GM12878 (cell line): Measurements from ENCODE around the gene TTC33. TPM values are rescaled to one million over a fixed set of nuclear protein-coding genes. Genes with fewer than 3 reads are reported as not detected.

ENCODE experiments used
- ATAC-seq: fragments of 200-7000 bp; cut with Tn5 transposase; 3 replicates; pipeline ENCODE4 v1.9.1; 2020; ENCODE audit warnings: mild to moderate bottlenecking, moderate library complexity
- BruUV-seq: library from RNA; stranded (reverse); fragments of 400-500 nt; replicated peaks from 2 replicates; lab custom pipeline; 2021; lab: Mats Ljungman, UMichigan
- CTCF ChIA-PET: fragments of 300-600 bp; sonication (Branson Sonifier 250); formaldehyde crosslinking; extraction: SDS; loops from one replicate; lab custom pipeline; 2021; ENCODE audit warnings: inconsistent platforms; lab: Yijun Ruan, JAX
- POLR2A ChIA-PET: fragments of 350-600 bp; formaldehyde crosslinking; extraction: SDS; loops from one replicate; lab custom pipeline; 2021; ENCODE audit warnings: inconsistent platforms; lab: Charles Lee
- RAD21 ChIA-PET: fragments of 300-600 bp; sonication (Branson Sonifier 250); formaldehyde crosslinking; loops from one replicate; lab custom pipeline; 2023; ENCODE audit warnings: antibody characterized with exemption; ENCODE audit not compliant: unreplicated experiment; lab: Charles Lee
- SMC1A ChIA-PET: fragments of 300-600 bp; sonication (Branson Sonifier 250); formaldehyde crosslinking; loops from one replicate; lab custom pipeline; 2023; ENCODE audit not compliant: unreplicated experiment, uncharacterized antibody; lab: Charles Lee
- DNase-seq: peaks from one replicate; pipeline ENCODE4 v3.0.0-alpha.2; 2011; ENCODE audit warnings: low read depth, low spot score
- FAIRE-seq: peaks from 3 replicates; lab custom pipeline; 2011; peaks lifted over from hg19 to GRCh38; lab: Jason Lieb, UNC
- H2AFZ ChIP-seq: 2 replicates; pipeline ENCODE4 v1.6.0; 2011; ENCODE audit warnings: low read depth, low read length, control low read depth; ENCODE audit not compliant: control insufficient read depth
- H3K27ac ChIP-seq: 2 replicates; pipeline ENCODE4 v1.5.1; 2011; ENCODE audit warnings: control low read depth; ENCODE audit not compliant: control insufficient read depth, insufficient read depth
- H3K27me3 ChIP-seq, 2 experiments: replicated peaks in 1 of 2; 2 replicates each; pipeline versions ENCODE4 v1.6.0 to v1.6.1; 2011; ENCODE audit warnings: low read length in 1 of 2; ENCODE audit not compliant: control insufficient read depth in 2 of 2, insufficient read depth in 2 of 2
- H3K36me3 ChIP-seq, 2 experiments: 2 replicates each; pipeline ENCODE4 v1.5.1; 2011; ENCODE audit warnings: low read length in 1 of 2; ENCODE audit not compliant: control insufficient read depth in 2 of 2, insufficient read depth in 2 of 2
- H3K4me1 ChIP-seq: 2 replicates; pipeline ENCODE4 v1.6.1; 2011; ENCODE audit warnings: mild to moderate bottlenecking, low read length, moderate library complexity, mixed read lengths; ENCODE audit not compliant: control insufficient read depth, insufficient read depth
- H3K4me2 ChIP-seq: 2 replicates; pipeline ENCODE4 v1.6.0; 2011; ENCODE audit warnings: control low read depth; ENCODE audit not compliant: control insufficient read depth, insufficient read depth
- H3K4me3 ChIP-seq: fragments of 200-600 bp; sonication (generic); 2 replicates; pipeline ENCODE4 v1.5.1; 2016
- H3K79me2 ChIP-seq: 2 replicates; pipeline ENCODE4 v1.6.0; 2011; ENCODE audit warnings: low read length; ENCODE audit not compliant: control insufficient read depth, insufficient read depth
- H3K9ac ChIP-seq: 2 replicates; pipeline ENCODE4 v1.8.0; 2011; ENCODE audit warnings: low read length, control low read depth, mixed read lengths; ENCODE audit not compliant: control insufficient read depth, insufficient read depth
- H3K9me3 ChIP-seq: replicated peaks from 3 replicates; pipeline ENCODE4 v1.5.1; 2011; ENCODE audit warnings: mild to moderate bottlenecking, low read length; ENCODE audit not compliant: control insufficient read depth, insufficient read depth
- H4K20me1 ChIP-seq: 2 replicates; pipeline ENCODE4 v1.6.0; 2011; ENCODE audit not compliant: control insufficient read depth, insufficient read depth
- ATF3 ChIP-seq: IDR thresholded peaks from 2 replicates; pipeline ENCODE4 v1.6.1; 2011; ENCODE audit warnings: low read depth, mild to moderate bottlenecking, low read length, moderate library complexity, borderline replicate concordance; ENCODE audit errors: extremely low read depth
- BCL3 ChIP-seq: IDR thresholded peaks from 2 replicates; pipeline ENCODE4 v1.6.1; 2011; ENCODE audit warnings: borderline replicate concordance, low read depth, mild to moderate bottlenecking, moderate library complexity, low read length; ENCODE audit not compliant: insufficient read depth, poor library complexity, severe bottlenecking
- BHLHE40 ChIP-seq, 2 experiments: fragments of 450-650 bp in 1 of 2; IDR thresholded peaks; 2 replicates each; pipeline ENCODE4 v1.6.1; 2011 to 2017; ENCODE audit warnings: low read depth in 2 of 2, borderline replicate concordance in 1 of 2, improper control_type of control experiment in 1 of 2, low read length in 1 of 2, mild to moderate bottlenecking in 1 of 2
- BMI1 ChIP-seq: fragments of 450-650 bp; IDR thresholded peaks from 2 replicates; pipeline ENCODE4 v1.6.1; 2016; ENCODE audit warnings: mild to moderate bottlenecking, moderate library complexity, borderline replicate concordance
- CHD1 ChIP-seq: IDR thresholded peaks from 2 replicates; pipeline ENCODE4 v1.6.1; 2012; ENCODE audit warnings: low read depth, low read length, improper control_type of control experiment
- FOXK2 ChIP-seq: fragments of 450-650 bp; IDR thresholded peaks from 2 replicates; pipeline ENCODE4 v1.6.1; 2017; ENCODE audit warnings: mild to moderate bottlenecking, moderate library complexity
- HDAC2 ChIP-seq: fragments of 200-600 bp; sonication (generic); IDR thresholded peaks from 2 replicates; pipeline ENCODE4 v1.6.1; 2017
- HSF1 ChIP-seq: fragments of 150-350 bp; IDR thresholded peaks from 2 replicates; pipeline ENCODE4 v1.6.1; 2014; ENCODE audit warnings: mild to moderate bottlenecking, low read depth, low read length
- IKZF2 ChIP-seq, 2 experiments: fragments of 450-650 bp; IDR thresholded peaks; 2 replicates each; pipeline ENCODE4 v1.6.1; 2017; ENCODE audit warnings: mild to moderate bottlenecking in 2 of 2, moderate library complexity in 2 of 2
- IRF4 ChIP-seq: IDR thresholded peaks from 2 replicates; pipeline ENCODE4 v1.6.1; 2011; ENCODE audit warnings: low read depth, low read length
- KLF5 ChIP-seq: fragments of 450-650 bp; IDR thresholded peaks from 2 replicates; pipeline ENCODE4 v1.6.1; 2014; ENCODE audit warnings: mild to moderate bottlenecking; ENCODE audit not compliant: partially characterized antibody
- MAX ChIP-seq: IDR thresholded peaks from 2 replicates; pipeline ENCODE4 v1.6.1; 2012; ENCODE audit warnings: low read depth, low read length, improper control_type of control experiment
- MEF2B ChIP-seq: fragments of 450-650 bp; IDR thresholded peaks from 2 replicates; pipeline ENCODE4 v1.6.1; 2018; ENCODE audit warnings: mild to moderate bottlenecking, moderate library complexity; ENCODE audit not compliant: partially characterized antibody, poor library complexity, severe bottlenecking
- NRF1 ChIP-seq: conservative IDR thresholded peaks from 2 replicates; pipeline ENCODE4 v1.6.1; 2011; ENCODE audit warnings: mild to moderate bottlenecking, low read depth, low read length, improper control_type of control experiment
- POU2F2 ChIP-seq: IDR thresholded peaks from 3 replicates; pipeline ENCODE4 v1.6.1; 2011; ENCODE audit warnings: low read depth, mild to moderate bottlenecking, low read length, borderline replicate concordance
- RAD21 ChIP-seq: IDR thresholded peaks from 2 replicates; pipeline ENCODE4 v1.6.1; 2011; ENCODE audit warnings: mild to moderate bottlenecking, low read depth, low read length, moderate library complexity; ENCODE audit not compliant: insufficient read depth
- RAD51 ChIP-seq: fragments of 450-650 bp; IDR thresholded peaks from 2 replicates; pipeline ENCODE4 v1.6.1; 2016; ENCODE audit warnings: moderate library complexity, mild to moderate bottlenecking, inconsistent platforms
- STAT1 ChIP-seq: fragments of 450-650 bp; conservative IDR thresholded peaks from 2 replicates; pipeline ENCODE4 v1.6.1; 2014; ENCODE audit warnings: antibody characterized with exemption, mild to moderate bottlenecking
- TCF12 ChIP-seq: IDR thresholded peaks from 2 replicates; pipeline ENCODE4 v1.6.1; 2011; ENCODE audit warnings: low read depth, mild to moderate bottlenecking, low read length
- ZBED1 ChIP-seq: IDR thresholded peaks from 2 replicates; pipeline ENCODE4 v1.6.1; 2016; ENCODE audit warnings: borderline replicate concordance
- WGBS: methylation state at CpG from one replicate; pipeline ENCODE4 v1.1.6; 2016; ENCODE audit warnings: low lambda C conversion rate; ENCODE audit not compliant: insufficient replicate concordance, insufficient coverage; ENCODE audit errors: missing lambda C conversion rate; 5-methylcytosine and 5-hydroxymethylcytosine counted together
- in situ Hi-C: fragments of 300-500 bp; cut with MboI; formaldehyde crosslinking; loops from 9 replicates; pipeline ENCODE4 v1.14.3; 2018; ENCODE audit warnings: mixed read lengths
- intact Hi-C: fragments of 100-400 bp; cut with micrococcal nuclease; formaldehyde crosslinking; loops from one replicate; pipeline ENCODE4 v1.14.2; 2022; ENCODE audit not compliant: unreplicated experiment
- polyA plus RNA-seq, 11 experiments: library from polyadenylated mRNA; depleted of rRNA in 4 of 11; unstranded in 6 of 11; stranded (reverse) in 5 of 11; fragments of >200 nt; fragmentation: Nextera tagmentation in 4 of 11; fragmentation: Illumina TruSeq in 1 of 11; extraction: Ambion mirVana in 4 of 11; extraction: Trizol in 1 of 11; gene quantifications; 1 replicate in 1 of 11; 2 replicates in 10 of 11; pipeline versions ENCODE4 v1.2.1 to v1.2.3, GENCODE V29; 2011 to 2016; ENCODE audit warnings: inconsistent platforms in 2 of 11, missing spikeins in 2 of 11, low read depth in 1 of 11
- total RNA-seq, 4 experiments: library from RNA; depleted of rRNA in 3 of 4; stranded (reverse); fragments of >200 nt in 3 of 4; fragmentation: Illumina TruSeq in 1 of 4; extraction: Trizol in 1 of 4; gene quantifications; 2 replicates each; pipeline versions ENCODE4 v1.2.1 to v1.2.3, GENCODE V29; 2013 to 2021

The TTC33 gene
- total and polyA plus RNA-seq, 10 of the 15 experiments (the other 5 are each of a cell fraction or from before 2014, with no cell fraction given): 7.9 to 22.3 (median 14.6) TPM

GRCh38 chr5:40675396-40676133 lies 80.2 kb downstream of the TTC33 start:
- H3K27ac ChIP-seq: no peak overlapping the region
- no peaks in the 10 kb centered on the region for H4K20me1 ChIP-seq
- intact Hi-C loops: no loop called here
- H3K27me3 ChIP-seq: peaks cover 2 to 7% of the 10 kb centered on the region in 2 experiments; a peak in 1 of 4 replicates
- SMC1A ChIA-PET: interaction anchor here (0.7 to 2.0 kb wide), 2 partner anchors 75 to 234 kb away, joined by 3 to 5 read pairs; no protein-coding TSS in a partner anchor
- H3K4me3 ChIP-seq: no peak overlapping the region
- no peak overlapping the region for H3K4me2 ChIP-seq
- ATAC-seq (no peak), FAIRE-seq (no peak), DNase-seq (no peak)
- no peak overlapping the region for H2AFZ ChIP-seq
- H3K79me2 ChIP-seq: no peaks in the 10 kb centered on the region
- BruUV-seq: no TSS peak
- H3K36me3 ChIP-seq: no peaks in the 10 kb centered on the region
- H3K9me3 ChIP-seq: no peaks in the 10 kb centered on the region
- peaks cover 6% of the 10 kb centered on the region for H3K4me1 ChIP-seq
- POLR2A ChIA-PET: interaction anchor here (0.7 kb wide), 1 partner anchor 107 kb away, joined by 9 read pairs; no protein-coding TSS in a partner anchor
- WGBS: 76% methylated on average over 7 of the region's 7 CpGs
- no peak overlapping the region for H3K9ac ChIP-seq
- RAD21 ChIA-PET: interaction anchor here (0.6 to 2.1 kb wide), 3 partner anchors 9 to 234 kb away, joined by 3 to 5 read pairs (median 3); no protein-coding TSS in a partner anchor
- CTCF ChIA-PET: interaction anchor here (1.1 kb wide), 1 partner anchor 73 kb away, joined by 3 read pairs; no protein-coding TSS in a partner anchor
- in situ Hi-C loops: loop anchor here (25.0 kb wide), 1 partner anchor 1088 kb away; no protein-coding TSS in a partner anchor
- TF ChIP-seq NRF1 (no peak), HDAC2 (no peak), BHLHE40 (IDR thresholded peaks at IDR 0.05; ENCODE audit: borderline replicate concordance in 1 of 2, low read depth in 2 of 2, low read length in 1 of 2) (peak in 1 of 2 experiments; percentile 35; a peak in 1 of 4 replicates), BMI1 (no peak), KLF5 (no peak), FOXK2 (no peak), STAT1 (no peak), TCF12 (no peak), RAD51 (peak; percentile 21; the same call in 1 of the 2 replicates), CHD1 (no peak), POU2F2 (no peak), IRF4 (no peak), MAX (no peak), IKZF2 (IDR thresholded peaks at IDR 0.05) (peak; percentile 13 to 34; a peak in 1 of 4 replicates), MEF2B (peak; percentile 31), ZBED1 (no peak), ATF3 (no peak), BCL3 (peak; percentile 43), HSF1 (no peak), RAD21 (no peak)
